HepG2 (cell line): ENCODE results near the gene PEX11B. TPM values are rescaled to one million over a fixed set of nuclear protein-coding genes. Genes with fewer than 3 reads are reported as not detected.

Experiments used
- ATAC-seq: fragments of 200-7000 bp; cut with Tn5 transposase; 3 replicates; pipeline ENCODE4 v1.9.1; 2020; ENCODE audit warnings: mild to moderate bottlenecking, moderate library complexity
- BruUV-seq: library from RNA; stranded (reverse); fragments of 400-500 nt; replicated peaks from 2 replicates; lab custom pipeline; 2021; lab: Mats Ljungman, UMichigan
- CTCF ChIA-PET: fragments of 300-600 bp; formaldehyde crosslinking; extraction: SDS; loops from one replicate; lab custom pipeline; 2021; ENCODE audit warnings: low total read pairs, inconsistent platforms, low intra/inter-chr PET ratio; lab: Yijun Ruan, JAX
- POLR2A ChIA-PET: fragments of 350-600 bp; sonication (Branson Sonifier 250); formaldehyde crosslinking; loops from one replicate; lab custom pipeline; 2020; ENCODE audit warnings: antibody characterized with exemption, inconsistent platforms; lab: Yijun Ruan, JAX
- DNase-seq: peaks from one replicate; pipeline ENCODE4 v3.0.0-alpha.2; 2015; ENCODE audit warnings: low spot score
- FAIRE-seq: peaks from 3 replicates; lab custom pipeline; 2011; peaks lifted over from hg19 to GRCh38; lab: Jason Lieb, UNC
- H2AFZ ChIP-seq: one replicate; pipeline ENCODE4 v1.6.1; 2011; ENCODE audit warnings: low read length, inconsistent platforms
- H3K27ac ChIP-seq: fragments of 300-600 bp; 3 replicates; pipeline ENCODE4 v1.8.0; 2011; ENCODE audit warnings: mixed run types, mild to moderate bottlenecking, mixed read lengths, low read length, inconsistent platforms; ENCODE audit not compliant: insufficient read depth; ENCODE audit errors: extremely low read length
- H3K27me3 ChIP-seq, 2 experiments: fragments of 200-600 bp in 1 of 2; 2 replicates in 1 of 2; 3 replicates in 1 of 2; pipeline versions ENCODE4 v1.6.0 to v1.8.0; 2011; ENCODE audit warnings: low read length in 2 of 2, mild to moderate bottlenecking in 2 of 2, moderate library complexity in 2 of 2, inconsistent platforms in 1 of 2; ENCODE audit not compliant: insufficient read depth in 2 of 2, control insufficient read depth in 1 of 2
- H3K36me3 ChIP-seq, 2 experiments: fragments of 200-600 bp in 1 of 2; replicated peaks in 1 of 2; 2 replicates in 1 of 2; 3 replicates in 1 of 2; pipeline versions ENCODE4 v1.5.1 to v1.8.0; 2011; ENCODE audit warnings: low read length in 2 of 2, inconsistent platforms in 1 of 2; ENCODE audit not compliant: insufficient read depth in 2 of 2, control insufficient read depth in 1 of 2
- H3K4me1 ChIP-seq: 2 replicates; pipeline ENCODE4 v1.5.1; 2012; ENCODE audit warnings: low read length, inconsistent platforms; ENCODE audit not compliant: insufficient read depth
- H3K4me2 ChIP-seq: 2 replicates; pipeline ENCODE4 v1.6.0; 2011; ENCODE audit warnings: low read depth, low read length, inconsistent platforms
- H3K4me3 ChIP-seq, 3 experiments: fragments of 200-600 bp in 1 of 3; sonication (generic), shearing (Covaris generic) in 1 of 3; replicated peaks in 1 of 3; 2 replicates each; pipeline ENCODE4 v1.5.1; 2011 to 2016; ENCODE audit warnings: low read length in 3 of 3, inconsistent platforms in 2 of 3, low read depth in 2 of 3, mild to moderate bottlenecking in 2 of 3, control low read depth in 1 of 3, mixed read lengths in 1 of 3; ENCODE audit not compliant: insufficient read depth in 1 of 3
- H3K79me2 ChIP-seq: one replicate; pipeline ENCODE4 v1.6.1; 2011; ENCODE audit warnings: low read length, inconsistent platforms; ENCODE audit not compliant: insufficient read depth
- H3K9ac ChIP-seq: 2 replicates; pipeline ENCODE4 v1.6.0; 2011; ENCODE audit warnings: mild to moderate bottlenecking, low read depth, low read length, inconsistent platforms; ENCODE audit not compliant: insufficient read depth
- H3K9me3 ChIP-seq: 2 replicates; pipeline ENCODE4 v1.5.1; 2012; ENCODE audit warnings: mild to moderate bottlenecking, low read length
- H4K20me1 ChIP-seq: 2 replicates; pipeline ENCODE4 v1.6.0; 2011; ENCODE audit warnings: inconsistent platforms, mild to moderate bottlenecking, low read length, moderate library complexity; ENCODE audit not compliant: insufficient read depth
- FOXK2 ChIP-seq: fragments of 450-650 bp; IDR thresholded peaks from 2 replicates; pipeline ENCODE4 v1.6.1; 2016
- FOXP1 ChIP-seq, 2 experiments: fragments of 450-650 bp in 1 of 2; IDR thresholded peaks; 2 replicates each; pipeline ENCODE4 v1.6.1; 2017 to 2018; ENCODE audit warnings: antibody characterized with exemption in 1 of 2
- GABPA ChIP-seq, 2 experiments: IDR thresholded peaks; 2 replicates each; pipeline ENCODE4 v1.6.1; 2011 to 2016; ENCODE audit warnings: low read depth in 2 of 2, low read length in 1 of 2, missing biosample characterization in 1 of 2, missing genetic modification characterization in 1 of 2
- IKZF1 ChIP-seq: fragments of 450-650 bp; IDR thresholded peaks from 2 replicates; pipeline ENCODE4 v1.7.1; 2016
- PAF1 ChIP-seq: IDR thresholded peaks from 2 replicates; pipeline ENCODE4 v1.6.1; 2016; ENCODE audit warnings: missing genetic modification reagents, missing compliant biosample characterization
- PHF21A ChIP-seq: sonication (generic); formaldehyde crosslinking; IDR thresholded peaks from 2 replicates; pipeline ENCODE4 v1.5.0; 2020; ENCODE audit warnings: mild to moderate bottlenecking, missing genetic modification reagents
- TCF7L2 ChIP-seq: IDR thresholded peaks from 2 replicates; pipeline ENCODE4 v1.6.1; 2011; ENCODE audit warnings: mild to moderate bottlenecking, low read depth, low read length, moderate library complexity
- TRIM24 ChIP-seq: sonication (generic); formaldehyde crosslinking; IDR thresholded peaks from 2 replicates; pipeline ENCODE4 v1.8.0; 2022; ENCODE audit warnings: mild to moderate bottlenecking, missing genetic modification reagents
- ZMYM2 ChIP-seq: sonication (generic); formaldehyde crosslinking; IDR thresholded peaks from 2 replicates; pipeline ENCODE4 v1.8.0; 2022; ENCODE audit warnings: mild to moderate bottlenecking, missing genetic modification reagents
- ZNF230 ChIP-seq: sonication (generic); formaldehyde crosslinking; IDR thresholded peaks from 2 replicates; pipeline ENCODE4 v1.4.0; 2020; ENCODE audit warnings: mild to moderate bottlenecking, missing genetic modification reagents
- ZNF496 ChIP-seq: sonication (generic); formaldehyde crosslinking; IDR thresholded peaks from 2 replicates; pipeline ENCODE4 v1.8.1; 2023; ENCODE audit warnings: mild to moderate bottlenecking, moderate library complexity, missing genetic modification reagents; ENCODE audit not compliant: insufficient replicate concordance
- ZNF772 ChIP-seq: sonication (generic); formaldehyde crosslinking; IDR thresholded peaks from 2 replicates; pipeline ENCODE4 v1.5.0; 2020; ENCODE audit warnings: mild to moderate bottlenecking, missing genetic modification reagents
- ZNF782 ChIP-seq: sonication (generic); formaldehyde crosslinking; IDR thresholded peaks from 2 replicates; pipeline ENCODE4 v1.4.0; 2020; ENCODE audit warnings: missing genetic modification reagents, mild to moderate bottlenecking, borderline replicate concordance
- WGBS: methylation state at CpG from one replicate; pipeline ENCODE4 v1.1.6; 2017; ENCODE audit warnings: low lambda C conversion rate; 5-methylcytosine and 5-hydroxymethylcytosine counted together
- in situ Hi-C: cut with HindIII; loops from 2 replicates; pipeline ENCODE4 v1.10.0; 2017; ENCODE audit warnings: low pct_unique_long_range_greater_than_20kb; ENCODE audit not compliant: extremely low pct_ligation_motif_present
- intact Hi-C: fragments of 100-400 bp; cut with micrococcal nuclease; formaldehyde crosslinking; loops from one replicate; pipeline ENCODE4 v1.10.0; 2022; ENCODE audit not compliant: unreplicated experiment
- polyA plus RNA-seq, 8 experiments: library from polyadenylated mRNA; depleted of rRNA in 3 of 8; stranded (reverse) in 7 of 8; unstranded in 1 of 8; fragments of >200 nt; fragmentation: Illumina TruSeq in 4 of 8; extraction: Trizol in 4 of 8; gene quantifications; 2 replicates each; pipeline versions ENCODE4 v1.2.1 to v1.2.3, GENCODE V29; 2011 to 2016; ENCODE audit warnings: low read depth in 4 of 8, missing spikeins in 1 of 8, mixed read lengths in 1 of 8; ENCODE audit not compliant: insufficient read depth in 1 of 8
- total RNA-seq, 5 experiments: library from RNA; depleted of rRNA; stranded (reverse); fragments of >200 nt; fragmentation: Illumina TruSeq; extraction: Trizol; gene quantifications; 2 replicates each; pipeline ENCODE4 v1.2.3, GENCODE V29; 2016; ENCODE audit warnings: low read depth in 1 of 5
- TF ChIP-seq, protein P1 (sequence below): IDR thresholded peaks from 2 replicates; pipeline ENCODE4 v1.6.1; 2016

The PEX11B gene
- total and polyA plus RNA-seq, 2 of the 13 experiments (the other 11 are each of a cell fraction or from before 2014, with no cell fraction given), result 21.6 to 48.4 TPM

DNA sequence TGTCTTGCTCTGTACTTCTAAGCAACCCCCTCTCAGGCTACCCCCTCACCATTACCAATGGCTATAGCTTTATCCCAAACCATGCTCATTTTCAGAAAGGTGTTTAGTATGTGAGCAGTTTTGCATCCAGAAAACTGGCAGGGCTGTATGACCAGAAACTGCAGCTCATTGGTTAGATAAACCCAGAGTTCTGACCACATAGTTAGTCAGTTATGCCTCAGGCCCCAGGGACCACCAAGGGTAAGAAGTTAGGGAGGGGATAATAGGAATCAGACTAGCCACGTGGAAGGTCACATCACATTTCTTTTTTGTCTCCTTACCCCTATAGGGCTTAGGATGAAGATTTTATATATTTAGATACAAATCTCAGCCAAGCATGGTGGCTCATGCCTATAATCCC lies 9.9 kb downstream of the PEX11B start:
- H3K27me3 ChIP-seq, result no peaks in the 10 kb centered on the region
- H3K79me2 ChIP-seq, result no peaks in the 10 kb centered on the region
- H3K4me1 ChIP-seq, result peaks cover 46% of the 10 kb centered on the region
- H4K20me1 ChIP-seq, result no peaks in the 10 kb centered on the region
- H2AFZ ChIP-seq, result no peak overlapping the region
- intact Hi-C loops (no loop called here), in situ Hi-C loops (no loop called here)
- CTCF ChIA-PET, result interaction anchor here (4.4 kb wide), 1 partner anchor 17 kb away, joined by 93 read pairs; no protein-coding TSS in a partner anchor
- H3K4me3 ChIP-seq, result no peak overlapping the region
- 70% methylated on average over 1 of the region's 1 CpG for WGBS
- POLR2A ChIA-PET, result interaction anchor here (2.0 to 4.3 kb wide), 3 partner anchors 11 to 19 kb away, joined by 5 to 25 read pairs (median 6); partner anchors contain the start of gene RBM8A
- no peak overlapping the region for H3K4me2 ChIP-seq
- TF ChIP-seq PAF1 (no peak), IKZF1 (no peak), ZNF772 (CRISPR knock-in tag) (no peak), ZNF782 (no peak), TRIM24 (no peak), ZNF496 (CRISPR knock-in tag) (no peak), TCF7L2 (no peak), FOXP1 (IDR thresholded peaks at IDR 0.05) (no peak), FOXP1 (CRISPR knock-in tag; IDR thresholded peaks at IDR 0.05) (no peak), ZNF230 (CRISPR knock-in tag) (no peak), PHF21A (no peak), GABPA (IDR thresholded peaks at IDR 0.05; ENCODE audit: low read depth, low read length) (no peak), GABPA (CRISPR knock-in tag; IDR thresholded peaks at IDR 0.05; ENCODE audit: low read depth) (no peak), FOXK2 (no peak), ZMYM2 (CRISPR knock-in tag) (no peak)
- TF ChIP-seq, protein P1, sequence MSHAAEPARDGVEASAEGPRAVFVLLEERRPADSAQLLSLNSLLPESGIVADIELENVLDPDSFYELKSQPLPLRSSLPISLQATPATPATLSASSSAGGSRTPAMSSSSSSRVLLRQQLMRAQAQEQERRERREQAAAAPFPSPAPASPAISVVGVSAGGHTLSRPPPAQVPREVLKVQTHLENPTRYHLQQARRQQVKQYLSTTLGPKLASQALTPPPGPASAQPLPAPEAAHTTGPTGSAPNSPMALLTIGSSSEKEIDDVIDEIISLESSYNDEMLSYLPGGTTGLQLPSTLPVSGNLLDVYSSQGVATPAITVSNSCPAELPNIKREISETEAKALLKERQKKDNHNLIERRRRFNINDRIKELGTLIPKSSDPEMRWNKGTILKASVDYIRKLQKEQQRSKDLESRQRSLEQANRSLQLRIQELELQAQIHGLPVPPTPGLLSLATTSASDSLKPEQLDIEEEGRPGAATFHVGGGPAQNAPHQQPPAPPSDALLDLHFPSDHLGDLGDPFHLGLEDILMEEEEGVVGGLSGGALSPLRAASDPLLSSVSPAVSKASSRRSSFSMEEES, result no peak
- no peak for DNase-seq
- FAIRE-seq, result no peak
- no TSS peak for BruUV-seq
- no peak for ATAC-seq
- no peak overlapping the region for H3K9ac ChIP-seq
- no peak overlapping the region for H3K27ac ChIP-seq
- no peaks in the 10 kb centered on the region for H3K9me3 ChIP-seq
- peaks cover 5 to 14% of the 10 kb centered on the region in 2 experiments; a peak in 4 of 5 replicates for H3K36me3 ChIP-seq
